HG02973 (cell line): Measurements from ENCODE around the gene AKAP13.

ENCODE experiments used
- ATAC-seq: cut with Tn5 transposase; IDR thresholded peaks from one replicate; pipeline ENCODE4 v1.9.1; 2021; ENCODE audit warnings: moderate library complexity; ENCODE audit not compliant: unreplicated experiment

AKAP13 gene

DNA sequence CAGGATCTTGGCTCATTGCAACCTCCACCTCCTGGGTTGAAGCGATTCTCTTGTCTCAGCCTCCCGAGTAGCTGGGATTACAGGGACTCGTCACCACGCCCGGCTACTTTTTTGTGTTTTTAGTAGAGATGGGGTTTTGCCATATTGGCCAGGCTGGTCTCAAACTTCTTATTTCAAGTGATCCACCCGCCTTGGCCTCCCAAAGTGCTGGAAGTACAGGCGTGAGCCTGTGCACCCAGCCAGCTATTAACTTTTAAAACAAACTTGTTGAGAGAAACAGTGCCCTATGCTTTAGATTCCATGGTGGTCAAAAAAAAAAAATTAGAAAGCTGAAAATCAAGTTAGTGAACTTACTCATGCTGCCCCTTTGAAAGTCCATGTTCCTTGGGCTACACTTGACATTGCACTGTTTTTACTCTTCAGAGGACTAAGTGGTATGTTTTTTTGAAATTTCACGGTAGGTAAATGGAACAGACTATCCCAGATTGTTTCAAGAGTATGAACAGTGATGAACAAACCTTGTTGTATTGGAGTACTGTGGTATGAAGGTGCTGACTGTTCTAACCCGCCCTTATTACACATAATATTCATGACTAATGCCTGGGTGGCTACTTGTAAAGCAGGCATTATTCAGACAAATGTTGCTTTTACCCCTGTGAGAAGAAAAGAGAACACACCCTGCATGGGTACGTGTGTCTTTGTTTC, 207.5 kb downstream of the AKAP13 start:
- ATAC-seq, result no peak

DNA sequence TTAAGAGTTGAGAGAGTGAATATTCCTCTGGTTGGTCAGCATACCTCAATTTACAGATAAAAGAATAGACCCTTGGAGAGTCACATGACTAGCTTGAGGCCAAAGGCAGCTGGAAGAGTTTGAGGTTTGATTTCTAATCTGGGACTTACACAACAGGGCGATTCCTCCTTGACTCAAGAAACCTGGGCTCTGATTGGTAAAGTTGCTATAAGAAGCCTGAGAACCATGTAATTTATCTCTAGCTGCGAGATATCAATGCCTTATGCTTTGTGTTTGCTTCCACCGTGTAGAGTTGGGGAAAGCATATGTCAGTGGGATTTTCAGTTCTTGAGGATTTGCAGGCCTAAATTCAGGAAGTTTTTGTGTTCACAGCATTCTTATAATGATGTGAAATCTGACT, 208.3 kb downstream of the AKAP13 start:
- ATAC-seq, result no peak

DNA sequence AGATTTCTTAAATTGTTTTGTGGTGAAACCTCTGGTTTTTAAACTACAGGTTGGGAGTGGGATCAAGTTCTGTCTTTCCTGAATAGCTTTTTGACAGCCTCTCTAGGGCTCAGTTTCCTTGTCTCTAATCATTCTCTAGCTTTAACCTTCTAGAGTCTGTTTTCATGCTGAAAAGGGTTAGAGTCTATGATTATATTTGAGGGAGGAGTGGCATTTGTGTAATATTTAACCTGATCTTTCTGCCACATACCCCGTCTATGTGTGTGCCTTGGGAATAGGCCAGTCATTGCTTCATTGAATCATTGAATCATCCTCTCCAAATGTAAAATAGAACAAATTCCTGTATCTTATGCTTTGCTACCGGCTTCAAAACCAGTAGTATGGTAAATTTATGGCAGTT, 209.4 kb downstream of the AKAP13 start:
- ATAC-seq, result no peak

DNA sequence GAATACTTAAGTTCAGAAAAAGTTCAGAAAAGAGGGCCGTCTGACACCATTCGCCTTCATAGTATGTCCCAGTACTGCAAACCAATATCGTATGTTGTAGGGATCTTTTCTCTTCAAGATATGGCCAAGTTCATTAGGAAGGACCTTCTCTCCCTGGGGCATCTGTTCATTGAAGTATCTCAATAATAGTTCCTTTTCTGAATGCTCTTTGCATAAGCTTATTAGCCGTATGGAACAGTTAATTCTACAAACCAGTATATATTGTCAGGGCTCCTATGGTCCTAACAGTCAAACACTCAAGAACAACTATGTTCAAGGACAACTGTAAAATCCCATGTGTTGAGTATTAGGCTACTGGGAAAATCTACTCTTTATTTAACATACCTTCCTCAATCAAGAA, 211.2 kb downstream of the AKAP13 start:
- no peak for ATAC-seq

DNA sequence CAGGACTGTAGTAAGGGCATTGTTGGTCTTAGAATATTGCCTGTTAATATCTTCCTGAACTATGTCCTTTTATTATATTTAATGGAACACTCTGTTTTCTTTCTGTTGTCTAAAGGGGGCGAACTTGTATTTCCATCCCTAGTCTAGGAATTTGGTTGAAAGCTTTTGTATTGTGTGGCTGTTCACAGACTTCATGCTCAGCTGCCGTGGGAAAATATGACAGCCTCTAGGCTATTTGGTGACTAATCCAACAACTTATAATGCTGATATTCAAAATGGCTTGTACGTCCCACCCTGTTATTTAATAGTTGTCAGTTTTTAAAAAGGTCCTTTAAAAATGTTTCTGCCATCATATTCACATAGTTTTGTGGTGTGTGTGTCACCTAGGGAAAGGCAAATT, 211.7 kb downstream of the AKAP13 start:
- ATAC-seq, result no peak

DNA sequence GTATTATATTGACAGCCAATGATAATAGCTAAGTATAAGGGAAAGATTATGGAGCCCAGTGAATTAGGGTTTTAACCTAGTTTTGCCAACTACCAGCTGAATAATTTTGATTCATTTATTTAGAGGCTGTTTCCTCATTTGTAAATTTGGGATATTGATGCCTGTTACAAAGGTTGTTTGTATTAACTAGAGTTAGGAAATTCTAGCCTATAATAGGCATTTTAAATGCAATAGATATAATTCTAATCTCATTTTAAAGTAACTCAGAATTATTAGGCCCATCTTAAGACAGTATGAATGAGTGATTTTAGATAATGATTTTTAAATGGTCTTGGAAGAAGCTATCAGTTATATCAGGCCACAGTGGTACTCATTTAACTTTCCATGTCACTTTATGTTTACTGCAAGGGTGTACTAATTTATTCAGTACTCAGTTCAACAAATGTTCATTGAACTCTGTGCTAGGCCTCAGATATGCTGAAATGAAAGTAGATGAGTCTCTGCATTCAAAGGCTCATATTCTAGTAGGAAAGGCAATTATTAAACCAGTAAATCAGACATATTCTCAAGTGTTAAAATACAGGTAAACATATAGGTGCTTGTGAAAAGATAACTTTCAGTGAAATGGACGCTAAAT, 213.5 kb downstream of the AKAP13 start:
- no peak for ATAC-seq

DNA sequence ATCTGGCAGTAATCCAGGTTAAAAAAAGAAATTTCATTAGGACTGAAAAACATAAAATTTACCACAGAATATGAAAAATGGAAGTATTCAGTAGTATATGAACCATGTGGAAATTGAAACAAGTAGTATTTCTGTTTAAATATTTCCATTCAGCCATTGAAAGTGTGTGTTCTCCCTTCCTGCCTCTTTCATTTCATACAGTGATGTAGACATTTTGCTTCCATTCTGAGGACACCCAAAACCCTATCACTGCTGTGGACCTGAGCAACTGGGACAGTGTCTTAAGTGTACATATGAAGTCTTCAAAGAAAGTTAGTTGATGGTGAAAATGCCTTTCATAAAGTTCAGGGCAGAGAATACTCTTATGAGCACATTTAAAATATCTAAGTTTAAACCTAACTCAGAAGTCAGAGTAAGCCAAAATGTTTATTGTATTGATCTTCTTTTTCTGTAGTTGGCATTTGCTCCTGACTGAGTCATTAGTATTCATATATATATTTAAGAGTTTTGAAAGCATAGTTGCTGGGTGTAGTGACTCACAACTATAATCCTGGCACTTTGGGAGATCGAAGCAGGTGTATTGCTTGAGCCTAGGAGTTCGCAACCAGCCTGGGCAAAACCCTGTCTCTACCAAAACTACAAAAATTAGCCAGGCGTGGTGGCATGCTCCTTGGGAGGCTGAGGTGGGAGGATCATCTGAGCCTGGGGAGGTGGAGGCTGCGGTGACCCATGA, 215.6 kb downstream of the AKAP13 start:
- ATAC-seq, result no peak

DNA sequence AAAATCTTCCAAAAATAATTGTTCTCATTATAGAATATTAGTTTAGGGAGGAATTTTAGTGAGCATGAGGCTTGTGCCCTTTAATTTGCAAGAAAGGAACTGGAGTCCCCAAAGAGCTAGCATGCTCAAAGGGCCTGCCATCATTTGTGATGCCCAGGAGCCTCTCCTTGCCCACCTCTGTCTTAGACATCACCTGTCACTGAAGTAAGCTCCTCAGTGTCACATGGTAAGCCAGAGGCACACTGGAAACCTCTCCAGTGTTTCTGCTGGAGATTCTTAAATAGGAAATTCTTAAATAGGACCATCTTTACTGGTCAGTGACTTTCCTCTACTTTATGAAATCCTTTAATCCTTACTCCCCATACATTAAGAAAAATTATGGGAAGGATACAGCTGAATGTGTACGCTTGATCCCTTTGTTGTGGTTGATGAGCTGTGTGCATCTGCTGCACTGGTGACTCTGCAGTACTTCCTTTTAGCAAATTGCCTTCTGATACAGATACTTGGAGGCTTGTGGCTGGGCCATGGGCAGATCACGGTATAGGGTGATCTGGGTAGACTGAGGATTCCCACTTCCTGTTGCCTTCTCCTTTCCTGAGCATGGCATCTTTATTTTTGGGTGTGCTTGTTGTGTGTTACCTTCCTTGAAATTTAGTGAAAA, 216.9 kb downstream of the AKAP13 start:
- ATAC-seq, result no peak

DNA sequence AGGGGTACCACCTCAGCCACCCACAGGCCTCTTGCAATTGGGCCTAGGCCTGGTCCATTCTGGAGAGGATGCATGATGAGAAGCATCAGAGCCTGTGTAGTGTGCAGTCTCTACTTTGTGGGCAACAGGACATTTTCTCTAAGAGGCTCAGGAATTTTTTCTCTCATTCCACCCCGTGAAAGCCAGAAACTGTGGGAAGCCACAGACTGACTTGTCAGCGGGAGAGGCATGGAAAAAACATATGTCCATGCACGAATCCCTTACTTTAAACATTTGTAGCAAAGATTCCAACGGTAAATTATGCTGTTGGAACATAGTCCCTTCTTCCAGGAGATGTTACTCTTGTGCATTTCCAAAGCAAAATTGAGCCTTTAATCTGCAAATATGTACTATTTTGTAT, 217.8 kb downstream of the AKAP13 start:
- no peak for ATAC-seq

DNA sequence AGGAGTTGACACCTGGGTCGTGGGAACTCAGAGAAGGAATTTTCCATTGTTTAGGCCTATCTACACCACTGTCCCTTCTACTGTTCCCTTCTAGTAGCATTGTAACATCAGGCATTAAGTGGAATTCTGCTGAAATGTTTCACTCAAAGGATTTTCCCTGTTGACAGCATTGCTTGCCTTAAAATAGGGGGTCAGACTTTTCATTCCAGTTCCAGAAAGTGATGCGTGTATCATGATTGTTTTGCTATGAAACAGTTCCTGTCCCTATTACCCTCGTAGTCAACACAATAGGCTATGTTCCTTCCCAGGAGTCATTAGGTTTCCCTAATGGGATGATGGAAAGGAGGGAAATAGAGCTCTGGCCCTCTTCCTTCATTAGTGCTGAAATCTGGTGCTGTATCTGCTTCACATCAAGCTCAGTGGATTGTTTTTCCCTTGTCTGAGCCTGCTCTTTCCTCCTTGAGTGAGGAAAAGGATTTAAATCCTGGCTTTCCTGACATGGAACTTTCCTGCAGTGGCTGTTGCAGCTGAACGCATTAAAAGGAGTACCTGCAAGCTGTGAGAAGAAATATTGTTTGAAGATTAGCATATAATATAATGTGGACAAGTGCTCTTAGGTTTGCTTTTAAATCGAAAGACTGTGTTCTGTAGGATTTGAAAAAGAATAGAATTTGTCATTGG, 218.5 kb downstream of the AKAP13 start:
- no peak for ATAC-seq

DNA sequence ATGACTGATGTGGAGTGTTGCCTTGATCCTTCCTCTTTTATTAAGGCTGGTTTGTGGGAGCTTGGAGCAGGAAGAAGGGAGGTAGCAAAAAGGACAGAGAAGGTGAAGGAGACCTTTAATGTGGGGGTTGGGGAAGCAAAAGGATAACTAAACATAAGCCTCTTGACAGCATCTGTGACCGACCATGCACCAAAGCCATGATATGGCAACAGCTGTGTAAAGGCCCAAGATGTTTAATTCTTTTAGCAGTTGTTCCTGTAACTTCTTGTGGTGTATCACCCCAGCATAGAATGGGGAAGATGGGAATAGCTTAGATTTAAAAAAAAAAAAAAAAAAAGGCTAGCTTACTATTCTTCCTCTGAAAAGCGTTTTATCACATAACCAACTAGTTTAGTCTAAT, 219.6 kb downstream of the AKAP13 start:
- ATAC-seq, result no peak

DNA sequence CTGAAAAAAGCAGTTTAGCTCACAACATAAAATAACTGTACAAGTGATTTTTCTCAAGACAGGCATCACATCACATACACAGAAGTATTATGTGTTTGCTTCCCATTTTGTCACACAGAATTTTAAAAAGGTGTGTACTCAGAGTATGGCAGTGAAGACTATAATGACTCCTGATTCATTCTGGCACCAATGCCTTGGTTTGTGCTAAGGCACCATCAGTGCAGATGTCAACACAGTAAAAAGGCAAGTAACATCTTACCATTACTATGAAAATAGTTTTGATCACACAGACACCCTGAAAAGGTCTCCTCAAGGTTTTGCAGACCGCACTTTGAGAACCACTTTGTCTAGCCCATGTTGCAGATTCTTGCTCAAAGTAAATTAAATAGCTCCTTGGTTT, 222.8 kb downstream of the AKAP13 start:
- no peak for ATAC-seq

DNA sequence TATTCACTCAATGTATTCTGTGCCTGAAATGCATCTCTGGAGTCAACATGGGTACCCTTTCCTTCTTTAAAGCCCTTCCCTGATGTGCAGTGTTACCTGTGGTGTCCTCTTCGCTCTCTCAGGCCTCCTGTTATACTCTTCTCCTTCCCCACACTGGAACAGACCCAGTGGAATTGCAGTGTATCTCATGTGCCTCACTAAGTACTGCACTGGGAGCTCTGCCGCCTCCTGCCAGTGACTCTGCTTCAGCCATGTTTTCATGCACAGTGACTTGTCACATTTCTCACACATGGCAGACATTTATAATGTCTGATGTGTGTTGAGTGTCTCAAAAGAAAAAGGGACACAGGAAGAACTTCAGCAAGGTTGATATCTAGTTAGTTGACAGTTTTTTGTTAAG, 223.3 kb downstream of the AKAP13 start:
- no peak for ATAC-seq

DNA sequence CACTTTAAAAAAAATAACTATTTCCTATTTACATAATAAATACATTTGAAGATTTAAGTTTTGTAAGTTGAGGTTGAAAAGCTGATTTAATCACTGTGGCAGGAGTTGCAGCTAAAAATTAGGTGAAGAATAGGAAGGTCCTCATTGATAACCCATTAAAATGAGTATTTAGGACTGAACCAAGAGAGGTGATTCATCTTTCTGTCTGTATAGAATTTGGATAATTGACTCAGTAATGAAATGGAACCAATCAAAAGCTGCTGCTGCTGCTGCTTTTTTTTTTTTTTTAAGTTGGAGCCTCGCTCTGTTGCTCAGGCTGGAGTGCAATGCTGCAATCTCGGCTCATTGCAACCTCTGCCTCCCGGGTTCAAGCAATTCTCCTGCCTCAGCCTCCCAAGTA, 223.8 kb downstream of the AKAP13 start:
- no peak for ATAC-seq

DNA sequence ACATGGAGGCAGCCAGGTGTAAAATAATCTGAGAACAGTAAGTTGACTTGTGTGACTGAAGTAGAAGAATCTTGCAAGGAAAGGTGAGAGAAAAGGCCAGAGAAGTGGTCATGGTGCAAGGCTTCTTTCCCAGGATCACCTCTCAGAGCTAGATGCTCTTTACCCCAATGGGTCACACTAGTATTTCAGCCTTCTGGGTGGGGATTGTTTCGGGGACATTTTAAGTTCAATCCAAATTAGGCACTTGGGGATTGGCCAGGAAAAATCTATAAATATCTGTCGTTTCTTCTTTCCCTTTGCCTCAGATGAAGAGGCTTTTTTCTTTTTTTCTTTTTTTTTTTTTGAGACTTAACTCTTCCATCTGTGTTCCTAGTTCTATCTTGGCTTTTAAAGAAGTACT, 226.3 kb downstream of the AKAP13 start:
- ATAC-seq, result no peak

DNA sequence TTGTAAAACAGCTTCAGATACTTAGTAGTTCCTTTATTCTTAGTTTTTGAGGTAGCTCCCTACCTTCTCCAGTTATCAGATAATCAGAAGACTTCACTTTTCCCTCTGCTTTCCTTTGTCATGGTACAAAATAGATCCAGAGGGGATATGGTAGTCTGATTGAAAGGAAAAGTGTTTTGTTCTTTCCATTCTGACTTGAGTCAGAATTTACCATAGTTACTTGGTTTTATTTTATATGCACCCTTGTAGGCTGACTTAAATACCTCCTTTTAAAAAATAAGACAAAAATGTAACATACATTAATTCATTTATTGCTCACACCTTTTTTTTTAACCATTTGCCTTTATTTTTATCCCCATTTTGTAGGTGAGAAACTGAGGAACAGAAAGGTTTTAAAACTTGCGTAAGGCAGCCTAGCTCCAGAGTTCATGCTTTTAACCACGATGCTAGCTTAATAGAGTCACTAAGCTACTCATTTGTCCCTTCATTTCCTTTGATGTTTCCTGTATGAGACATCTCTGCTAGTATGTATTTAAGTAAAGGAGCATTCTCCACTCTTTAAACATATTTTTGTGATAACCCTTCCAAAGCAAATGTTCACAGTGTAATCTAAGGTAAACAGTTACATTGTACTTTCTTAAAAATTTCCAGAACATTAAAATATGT, 226.9 kb downstream of the AKAP13 start:
- no peak for ATAC-seq

DNA sequence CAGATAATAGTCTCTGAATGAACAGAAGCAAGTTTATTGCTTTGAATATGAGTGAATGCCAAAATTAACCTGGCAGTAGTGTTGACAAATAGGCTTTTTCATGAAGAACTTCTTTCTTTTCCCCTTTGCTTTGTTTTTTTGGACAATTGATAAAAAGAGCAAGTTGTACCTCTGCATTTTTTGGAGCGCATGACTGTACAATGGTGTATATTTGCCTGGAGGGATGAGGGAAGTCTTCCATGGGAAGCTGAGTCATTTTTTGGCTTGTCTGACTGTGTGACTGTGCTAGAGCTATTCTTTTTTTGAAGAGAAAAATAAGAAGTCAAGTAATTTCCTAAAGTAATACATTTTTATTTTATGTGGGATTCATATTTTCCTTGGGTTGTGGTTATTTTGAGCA, 227.4 kb downstream of the AKAP13 start:
- ATAC-seq, result no peak

DNA sequence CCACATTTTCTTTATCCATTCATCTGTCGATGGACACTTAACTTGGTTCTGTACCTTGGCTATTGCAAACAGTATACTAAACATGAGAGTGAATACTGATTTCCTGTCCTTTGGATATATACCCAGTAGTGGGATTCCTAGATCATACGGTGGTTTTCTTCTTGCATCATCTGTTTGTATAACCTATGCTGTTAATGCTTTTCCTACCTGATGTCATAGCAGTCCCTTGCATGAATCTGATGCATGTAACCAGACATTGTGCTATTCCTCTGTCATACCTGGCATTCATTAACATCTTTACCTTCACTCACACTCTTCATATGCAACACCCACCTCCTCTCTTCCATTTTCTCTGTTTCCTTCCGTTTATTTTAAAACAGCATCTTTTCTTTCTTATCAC, 229.1 kb downstream of the AKAP13 start:
- ATAC-seq, result no peak

DNA sequence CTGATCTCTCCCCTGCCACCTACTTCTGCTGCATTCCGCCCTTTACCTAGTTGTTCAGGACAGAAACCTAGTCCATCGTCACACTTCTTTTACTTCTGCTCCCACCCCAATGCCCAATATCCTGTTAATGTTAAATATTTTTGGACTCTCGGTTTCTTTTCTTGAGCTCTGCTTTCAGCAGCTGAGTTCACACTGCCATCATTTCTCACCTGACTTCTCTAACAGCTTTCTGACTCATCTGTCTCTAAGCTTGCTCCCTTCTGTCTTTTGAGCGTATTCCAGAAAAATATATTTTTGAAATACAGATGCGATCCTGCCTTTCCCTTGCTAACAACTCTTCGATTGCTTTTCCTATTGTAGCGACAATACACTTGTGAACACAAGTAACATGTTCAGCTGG, 231.0 kb downstream of the AKAP13 start:
- no peak for ATAC-seq

DNA sequence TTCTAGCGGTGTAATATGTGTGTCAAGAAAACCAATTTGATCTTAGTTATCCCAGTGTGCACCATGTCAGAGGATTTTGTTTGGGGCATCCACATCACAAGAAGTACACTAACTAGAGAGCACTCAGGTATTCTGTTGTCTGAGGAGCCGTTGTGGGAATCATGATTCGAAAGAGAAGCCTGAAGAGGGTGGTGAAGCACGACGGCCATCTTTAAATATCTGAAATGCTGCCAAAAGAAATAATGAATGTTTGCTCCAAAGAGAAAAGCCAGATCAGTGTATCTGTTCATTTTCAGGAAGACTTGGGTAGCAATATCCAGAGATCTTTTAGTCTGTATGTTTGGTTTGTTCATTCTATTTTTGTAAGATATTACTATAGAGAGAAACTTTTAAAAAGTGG, 233.7 kb downstream of the AKAP13 start:
- ATAC-seq, result no peak

DNA sequence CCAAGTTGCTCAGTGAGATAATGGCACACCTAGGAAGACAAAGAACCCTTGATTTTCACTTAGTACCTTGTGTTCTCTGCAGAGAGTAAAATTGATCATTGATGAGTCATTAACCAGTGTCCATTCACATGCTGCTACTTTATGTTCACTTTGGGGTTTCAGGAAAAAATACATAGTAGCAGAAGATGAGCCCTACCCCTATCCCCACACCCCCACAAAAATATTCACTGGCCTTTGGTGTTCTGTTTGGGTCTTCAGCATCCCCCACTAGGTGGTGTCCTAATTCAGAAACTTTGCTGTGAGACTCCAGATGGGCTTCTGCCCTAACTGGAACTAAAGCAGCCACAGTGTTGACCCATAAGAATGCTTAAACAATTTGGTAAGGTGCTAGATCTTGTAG, 235.5 kb downstream of the AKAP13 start:
- ATAC-seq, result peak; percentile 59
